22Rv1 (cell line): Measurements from ENCODE around the gene NLRP5.

ENCODE experiments used
- ZFX ChIP-seq: fragments of 450-650 bp; IDR thresholded peaks from 2 replicates; pipeline ENCODE4 v1.6.1; 2017; ENCODE audit warnings: antibody characterized with exemption, borderline replicate concordance
- TF ChIP-seq, protein P1 (sequence below): fragments of 450-650 bp; IDR thresholded peaks from 2 replicates; pipeline ENCODE4 v1.5.1; 2017; ENCODE audit warnings: mild to moderate bottlenecking

DNA sequence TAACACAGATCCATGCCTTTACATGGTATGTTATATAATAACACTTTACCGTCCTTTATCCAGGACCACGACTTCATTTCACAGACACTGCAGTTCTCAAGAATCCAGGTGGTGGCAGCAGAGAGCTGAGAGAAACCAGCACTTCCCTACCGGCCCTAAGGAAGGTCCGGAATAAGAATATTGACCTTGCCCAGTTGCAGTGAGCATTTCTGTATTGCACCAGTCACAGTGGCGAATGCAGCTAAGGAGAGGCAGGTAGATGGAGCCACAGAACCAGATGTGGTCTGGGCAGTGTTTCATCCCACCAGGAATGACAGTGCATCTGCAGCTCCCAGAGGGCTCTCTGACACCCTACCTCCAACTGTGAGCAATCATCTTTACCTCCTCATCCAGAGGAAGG is 89.9 kb downstream of the NLRP5 start:
- TF ChIP-seq, protein P1, sequence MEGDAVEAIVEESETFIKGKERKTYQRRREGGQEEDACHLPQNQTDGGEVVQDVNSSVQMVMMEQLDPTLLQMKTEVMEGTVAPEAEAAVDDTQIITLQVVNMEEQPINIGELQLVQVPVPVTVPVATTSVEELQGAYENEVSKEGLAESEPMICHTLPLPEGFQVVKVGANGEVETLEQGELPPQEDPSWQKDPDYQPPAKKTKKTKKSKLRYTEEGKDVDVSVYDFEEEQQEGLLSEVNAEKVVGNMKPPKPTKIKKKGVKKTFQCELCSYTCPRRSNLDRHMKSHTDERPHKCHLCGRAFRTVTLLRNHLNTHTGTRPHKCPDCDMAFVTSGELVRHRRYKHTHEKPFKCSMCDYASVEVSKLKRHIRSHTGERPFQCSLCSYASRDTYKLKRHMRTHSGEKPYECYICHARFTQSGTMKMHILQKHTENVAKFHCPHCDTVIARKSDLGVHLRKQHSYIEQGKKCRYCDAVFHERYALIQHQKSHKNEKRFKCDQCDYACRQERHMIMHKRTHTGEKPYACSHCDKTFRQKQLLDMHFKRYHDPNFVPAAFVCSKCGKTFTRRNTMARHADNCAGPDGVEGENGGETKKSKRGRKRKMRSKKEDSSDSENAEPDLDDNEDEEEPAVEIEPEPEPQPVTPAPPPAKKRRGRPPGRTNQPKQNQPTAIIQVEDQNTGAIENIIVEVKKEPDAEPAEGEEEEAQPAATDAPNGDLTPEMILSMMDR: peak; percentile 92
- no peak for TF ChIP-seq ZFX
